NCI-H526 treated with DMSO at 0.1 percent for 48 hours (cell line): Measurements from ENCODE around the gene WDR70.
A peak's percentile ranks its signal among the peaks of the same experiment; 100 is the strongest.
"Not testable (repeated sequence)": the region's sequence is repeated elsewhere in the genome, so short reads cannot be mapped to it uniquely, and the experiment has no call there.

Experiments
- DNase-seq: peaks from one replicate; lab custom pipeline; 2025; lab: John Stamatoyannopoulos, UW

WDR70 gene

GRCh38 chr5:37685816-37686215, 306.7 kb downstream of the WDR70 start:
- DNase-seq = no peak

- not testable (repeated sequence) for DNase-seq
These were observed 309.8 kb downstream of the WDR70 start for GRCh38 chr5:37688925-37689324.

- not testable (repeated sequence) for DNase-seq
These were observed 315.2 kb downstream of the WDR70 start for GRCh38 chr5:37694333-37694732.

GRCh38 chr5:37694867-37695266, 315.7 kb downstream of the WDR70 start:
- DNase-seq = no peak

- no peak for DNase-seq
These were observed 316.5 kb downstream of the WDR70 start for GRCh38 chr5:37695647-37696046.

GRCh38 chr5:37696190-37697021, 317.3 kb downstream of the WDR70 start:
- DNase-seq = no peak

- no peak for DNase-seq
These were observed 322.8 kb downstream of the WDR70 start for GRCh38 chr5:37701868-37702267.

GRCh38 chr5:37703841-37704241, 324.7 kb downstream of the WDR70 start:
- DNase-seq = no peak

- no peak for DNase-seq
These were observed 325.3 kb downstream of the WDR70 start for GRCh38 chr5:37704406-37704805.

- no peak for DNase-seq
These were observed 329.9 kb downstream of the WDR70 start for GRCh38 chr5:37709020-37709419.

- no peak for DNase-seq
These were observed 331.8 kb downstream of the WDR70 start for GRCh38 chr5:37710965-37711364.

- no peak for DNase-seq
These were observed 333.6 kb downstream of the WDR70 start for GRCh38 chr5:37712750-37713149.

GRCh38 chr5:37714756-37715155, 335.6 kb downstream of the WDR70 start:
- no peak for DNase-seq

- no peak for DNase-seq
These were observed 336.2 kb downstream of the WDR70 start for GRCh38 chr5:37715361-37715760.

GRCh38 chr5:37715992-37716391, 336.9 kb downstream of the WDR70 start:
- no peak for DNase-seq

GRCh38 chr5:37716405-37716804, 337.3 kb downstream of the WDR70 start:
- DNase-seq = no peak

GRCh38 chr5:37717276-37717612, 338.1 kb downstream of the WDR70 start:
- DNase-seq = no peak

- DNase-seq = peak; percentile 88
These were observed 338.7 kb downstream of the WDR70 start for GRCh38 chr5:37717613-37718431.

- DNase-seq = no peak
These were observed 341.4 kb downstream of the WDR70 start for GRCh38 chr5:37720550-37720952.

- no peak for DNase-seq
These were observed 342.3 kb downstream of the WDR70 start for GRCh38 chr5:37721447-37721871.

GRCh38 chr5:37722236-37723161, 343.4 kb downstream of the WDR70 start:
- no peak for DNase-seq
